ENCODE data around the gene TMEM237. TPM values are rescaled to one million over a fixed set of nuclear protein-coding genes. Genes with fewer than 3 reads are reported as not detected.

Gene TMEM237
- total RNA-seq, 1 donor from 2014 or later = 52.7 TPM

DNA sequence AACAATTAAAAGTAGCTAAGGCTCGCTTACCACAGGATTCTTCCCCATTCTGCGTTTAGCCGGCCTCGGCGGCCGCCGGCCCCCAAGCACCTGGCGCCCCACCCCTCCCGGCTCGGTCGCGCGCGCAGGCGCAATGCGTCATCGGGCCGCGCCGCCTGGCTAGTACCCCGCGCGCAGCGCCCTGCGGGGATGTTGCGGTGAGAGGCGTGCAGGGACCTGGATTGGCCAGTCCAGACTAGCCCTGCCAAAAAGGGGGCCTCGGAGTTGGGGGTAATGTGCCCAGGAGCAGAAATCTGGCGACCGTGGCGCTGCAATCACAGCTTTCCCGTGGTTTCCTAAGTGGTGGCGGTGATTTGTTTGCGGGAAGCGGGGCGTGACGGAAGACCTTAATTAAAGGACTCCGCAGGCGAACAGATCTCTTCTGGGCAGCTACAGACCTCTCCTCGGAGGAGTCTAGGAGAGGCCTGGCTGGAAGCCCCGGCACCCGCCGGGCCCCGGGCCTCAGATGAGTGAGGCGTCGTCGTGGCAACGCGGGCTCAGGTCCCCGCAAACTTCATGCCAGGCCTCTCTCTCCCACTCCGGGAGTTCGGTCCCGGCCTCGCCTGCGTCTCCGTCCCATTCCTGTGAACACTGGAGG is 606 bp downstream of the TMEM237 start:
- TF ChIP-seq, protein P1, sequence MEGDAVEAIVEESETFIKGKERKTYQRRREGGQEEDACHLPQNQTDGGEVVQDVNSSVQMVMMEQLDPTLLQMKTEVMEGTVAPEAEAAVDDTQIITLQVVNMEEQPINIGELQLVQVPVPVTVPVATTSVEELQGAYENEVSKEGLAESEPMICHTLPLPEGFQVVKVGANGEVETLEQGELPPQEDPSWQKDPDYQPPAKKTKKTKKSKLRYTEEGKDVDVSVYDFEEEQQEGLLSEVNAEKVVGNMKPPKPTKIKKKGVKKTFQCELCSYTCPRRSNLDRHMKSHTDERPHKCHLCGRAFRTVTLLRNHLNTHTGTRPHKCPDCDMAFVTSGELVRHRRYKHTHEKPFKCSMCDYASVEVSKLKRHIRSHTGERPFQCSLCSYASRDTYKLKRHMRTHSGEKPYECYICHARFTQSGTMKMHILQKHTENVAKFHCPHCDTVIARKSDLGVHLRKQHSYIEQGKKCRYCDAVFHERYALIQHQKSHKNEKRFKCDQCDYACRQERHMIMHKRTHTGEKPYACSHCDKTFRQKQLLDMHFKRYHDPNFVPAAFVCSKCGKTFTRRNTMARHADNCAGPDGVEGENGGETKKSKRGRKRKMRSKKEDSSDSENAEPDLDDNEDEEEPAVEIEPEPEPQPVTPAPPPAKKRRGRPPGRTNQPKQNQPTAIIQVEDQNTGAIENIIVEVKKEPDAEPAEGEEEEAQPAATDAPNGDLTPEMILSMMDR (IDR thresholded peaks at IDR 0.05; ENCODE audit: unreplicated experiment) = no peak
- peak overlapping the region; percentile 94 for H3K4me3 Mint-ChIP-seq
- peaks cover 21% of the 10 kb centered on the region for H3K4me1 Mint-ChIP-seq
- peak overlapping the region; percentile 99 for H3K27ac Mint-ChIP-seq
- peak; percentile 89 to 97 for DNase-seq (ENCODE audit: low spot score in 2 of 2, unreplicated experiment in 2 of 2)
- no peaks in the 10 kb centered on the region for H3K9me3 Mint-ChIP-seq
- H3K27me3 Mint-ChIP-seq (ENCODE audit: low read depth) = no peaks in the 10 kb centered on the region
- H3K36me3 Mint-ChIP-seq = peaks cover 7% of the 10 kb centered on the region

DNA sequence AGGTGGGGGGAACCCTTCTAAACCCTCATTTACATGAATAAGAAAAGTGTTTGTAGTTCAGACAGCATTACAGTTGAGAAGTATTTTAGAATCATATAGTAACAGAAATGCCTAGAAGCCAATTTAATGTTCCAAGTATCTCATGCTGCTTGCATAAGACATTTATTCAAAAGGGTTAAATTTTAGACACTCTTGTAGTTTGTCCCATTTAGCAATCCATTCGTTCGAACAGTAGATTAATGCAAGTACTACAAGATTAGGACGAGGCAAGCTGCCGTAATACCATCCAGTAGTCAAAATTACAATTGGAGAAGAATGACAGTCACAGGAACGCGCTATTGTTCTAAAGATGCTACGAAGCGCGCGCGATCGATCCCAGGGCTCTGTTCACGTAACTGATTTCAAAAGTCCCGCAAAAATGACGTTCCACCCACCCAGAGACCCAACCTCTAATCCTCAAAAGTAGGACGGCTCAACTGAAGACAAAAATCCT is 1.2 kb downstream of the TMEM237 start:
- H3K4me1 Mint-ChIP-seq = peaks cover 21% of the 10 kb centered on the region
- no peak for DNase-seq (ENCODE audit: low spot score in 2 of 2, unreplicated experiment in 2 of 2)
- no peaks in the 10 kb centered on the region for H3K27me3 Mint-ChIP-seq (ENCODE audit: low read depth)
- peaks cover 7% of the 10 kb centered on the region for H3K36me3 Mint-ChIP-seq
- peak overlapping the region; percentile 99 for H3K27ac Mint-ChIP-seq
- no peaks in the 10 kb centered on the region for H3K9me3 Mint-ChIP-seq
- H3K4me3 Mint-ChIP-seq = peak overlapping the region; percentile 94
- TF ChIP-seq, protein P1 (IDR thresholded peaks at IDR 0.05; ENCODE audit: unreplicated experiment) = no peak

DNA sequence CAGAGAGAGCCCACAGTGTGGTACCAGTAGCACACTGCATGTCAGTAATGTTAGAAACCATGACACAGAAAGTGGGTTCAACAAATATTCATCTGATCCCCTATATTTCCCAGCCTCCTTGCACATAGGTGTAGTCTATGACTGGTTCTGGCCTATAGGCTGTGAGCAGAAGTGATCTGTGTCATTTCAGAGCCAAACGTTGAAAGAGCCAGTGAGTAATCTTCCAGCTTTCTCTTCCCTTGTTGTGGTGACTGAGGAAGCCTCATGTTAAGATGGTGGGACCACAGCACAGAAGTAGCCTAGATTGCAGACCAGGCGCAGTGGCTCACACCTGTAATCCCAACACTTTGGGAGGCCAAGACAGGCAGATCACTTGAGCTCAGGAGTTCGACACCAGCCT is 4.1 kb downstream of the TMEM237 start:
- no peaks in the 10 kb centered on the region for H3K27me3 Mint-ChIP-seq (ENCODE audit: low read depth)
- no peak overlapping the region for H3K4me3 Mint-ChIP-seq
- H3K4me1 Mint-ChIP-seq = peaks cover 17% of the 10 kb centered on the region
- TF ChIP-seq, protein P1 (IDR thresholded peaks at IDR 0.05; ENCODE audit: unreplicated experiment) = no peak
- DNase-seq (ENCODE audit: low spot score in 2 of 2, unreplicated experiment in 2 of 2) = no peak
- no peaks in the 10 kb centered on the region for H3K9me3 Mint-ChIP-seq
- no peak overlapping the region for H3K27ac Mint-ChIP-seq
- peaks cover 19% of the 10 kb centered on the region for H3K36me3 Mint-ChIP-seq

DNA sequence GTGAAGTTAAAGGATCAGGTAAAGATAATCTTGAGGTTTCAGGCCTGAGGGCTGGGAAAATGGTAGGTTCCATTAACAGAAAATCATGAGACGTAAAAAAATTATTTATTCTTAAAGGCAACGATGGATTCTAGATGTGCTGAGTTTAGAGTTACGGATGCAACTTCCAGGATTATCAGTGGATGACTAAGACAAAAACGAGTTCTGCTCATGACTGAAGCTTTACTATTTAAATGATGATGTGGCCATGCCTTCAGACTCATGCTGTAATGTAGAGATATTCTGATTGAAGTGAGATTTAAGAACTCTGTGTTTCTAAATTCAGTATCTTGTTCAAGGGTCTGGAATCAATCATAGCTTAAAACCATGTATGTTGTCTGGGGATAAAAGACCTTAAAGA is 5.0 kb downstream of the TMEM237 start:
- TF ChIP-seq, protein P1 (IDR thresholded peaks at IDR 0.05; ENCODE audit: unreplicated experiment) = no peak
- peaks cover 9% of the 10 kb centered on the region for H3K4me1 Mint-ChIP-seq
- H3K4me3 Mint-ChIP-seq = no peak overlapping the region
- DNase-seq (ENCODE audit: low spot score in 2 of 2, unreplicated experiment in 2 of 2) = no peak
- no peaks in the 10 kb centered on the region for H3K27me3 Mint-ChIP-seq (ENCODE audit: low read depth)
- H3K9me3 Mint-ChIP-seq = no peaks in the 10 kb centered on the region
- peaks cover 19% of the 10 kb centered on the region for H3K36me3 Mint-ChIP-seq
- H3K27ac Mint-ChIP-seq = no peak overlapping the region

DNA sequence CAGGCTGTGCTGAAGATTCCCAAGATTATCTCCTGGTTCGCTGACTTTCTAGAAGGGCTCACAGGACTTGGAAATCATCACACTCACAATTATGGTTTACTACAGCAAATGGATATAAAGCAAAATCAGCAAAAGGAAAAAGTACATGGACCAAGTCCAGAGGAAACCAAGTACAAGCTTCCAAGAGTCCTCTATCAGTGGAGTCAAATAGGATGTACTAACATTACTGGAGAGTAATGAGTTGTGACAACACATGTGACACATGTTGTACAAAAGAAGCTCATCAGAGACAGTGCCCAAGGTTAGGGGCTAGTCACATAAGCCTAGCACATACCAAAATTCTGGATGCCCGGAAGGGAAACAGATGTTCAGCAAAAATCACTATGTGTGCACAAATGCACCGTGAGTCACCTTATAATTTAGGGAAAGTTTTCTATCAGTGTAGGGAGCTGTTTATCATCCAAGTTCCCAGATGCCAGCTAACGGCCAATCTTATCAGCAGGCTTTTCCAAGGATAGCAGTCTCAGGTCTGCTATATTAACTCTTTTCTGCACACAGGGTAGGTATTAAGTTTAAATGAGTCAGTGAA is 9.5 kb downstream of the TMEM237 start:
- Mint-ChIP-seq H3K9me3 (no peaks in the 10 kb centered on the region), H3K27ac (no peak overlapping the region), H3K4me3 (no peak overlapping the region), H3K4me1 (no peaks in the 10 kb centered on the region), H3K27me3 (ENCODE audit: low read depth) (no peaks in the 10 kb centered on the region), H3K36me3 (peaks cover 34% of the 10 kb centered on the region)
- DNase-seq (ENCODE audit: low spot score in 2 of 2, unreplicated experiment in 2 of 2) = no peak
- TF ChIP-seq, protein P1 (IDR thresholded peaks at IDR 0.05; ENCODE audit: unreplicated experiment) = no peak

Data from mesothelial cell of epicardium (in vitro differentiated cells).